Liver (tissue), 9 donors: ENCODE results near the gene PCMTD2. TPM values are rescaled to one million over a fixed set of nuclear protein-coding genes. Genes with fewer than 3 reads are reported as not detected.

Experiments used
- DNase-seq: peaks from one replicate; pipeline ENCODE4 v3.0.0-alpha.2; 2017; ENCODE audit warnings: low spot score
- H3K27ac ChIP-seq, 2 donors: one replicate each; pipeline ENCODE4 v1.7.0; 2013; ENCODE audit warnings: inconsistent platforms in 2 of 2, low read length in 2 of 2, control low read depth in 1 of 2, low read depth in 1 of 2, mild to moderate bottlenecking in 1 of 2
- H3K27me3 ChIP-seq, 4 donors: one replicate each; pipeline versions ENCODE4 v1.6.1 to v1.7.0; 2013; ENCODE audit warnings: low read length in 3 of 4, inconsistent platforms in 1 of 4, mild to moderate bottlenecking in 1 of 4, moderate library complexity in 1 of 4; ENCODE audit not compliant: control insufficient read depth in 4 of 4, insufficient read depth in 4 of 4
- H3K36me3 ChIP-seq, 4 donors: one replicate each; pipeline versions ENCODE4 v1.6.1 to v1.7.0; 2013; ENCODE audit warnings: low read length in 3 of 4, mild to moderate bottlenecking in 3 of 4, low read depth in 1 of 4, moderate library complexity in 1 of 4; ENCODE audit not compliant: control insufficient read depth in 4 of 4, insufficient read depth in 3 of 4
- H3K4me1 ChIP-seq, 4 donors: one replicate each; pipeline versions ENCODE4 v1.6.1 to v1.7.0; 2013; ENCODE audit warnings: low read length in 3 of 4, mild to moderate bottlenecking in 3 of 4, moderate library complexity in 1 of 4; ENCODE audit not compliant: control insufficient read depth in 4 of 4, insufficient read depth in 4 of 4
- H3K4me3 ChIP-seq, 3 donors: one replicate each; pipeline versions ENCODE4 v1.6.1 to v1.7.0; 2013; ENCODE audit warnings: low read length in 3 of 3, control low read depth in 1 of 3, low read depth in 1 of 3, mild to moderate bottlenecking in 1 of 3
- H3K9ac ChIP-seq, 2 donors: one replicate each; pipeline ENCODE4 v1.7.0; 2013; ENCODE audit warnings: low read length in 2 of 2, mild to moderate bottlenecking in 2 of 2, moderate library complexity in 2 of 2, control low read depth in 1 of 2, low read depth in 1 of 2
- H3K9me3 ChIP-seq, 4 donors: one replicate each; pipeline versions ENCODE4 v1.6.1 to v1.7.0; 2013; ENCODE audit warnings: low read length in 3 of 4; ENCODE audit not compliant: control insufficient read depth in 4 of 4
- EGR1 ChIP-seq, 2 donors: IDR thresholded peaks; 2 replicates each; pipeline ENCODE4 v1.6.1; 2016 to 2018; ENCODE audit warnings: antibody characterized with exemption in 2 of 2, low read depth in 2 of 2
- FOXA1 ChIP-seq: IDR thresholded peaks from 2 replicates; pipeline ENCODE4 v1.6.1; 2016; ENCODE audit warnings: antibody characterized with exemption
- FOXA2 ChIP-seq: IDR thresholded peaks from 2 replicates; pipeline ENCODE4 v1.6.1; 2016; ENCODE audit warnings: antibody characterized with exemption
- GABPA ChIP-seq, 2 donors: IDR thresholded peaks in 1 of 2; conservative IDR thresholded peaks in 1 of 2; 2 replicates each; pipeline ENCODE4 v1.6.1; 2016; ENCODE audit warnings: antibody characterized with exemption in 2 of 2, mild to moderate bottlenecking in 1 of 2, moderate library complexity in 1 of 2
- HNF4A ChIP-seq, 2 donors: conservative IDR thresholded peaks; 2 replicates each; pipeline ENCODE4 v1.6.1; 2016; ENCODE audit warnings: antibody characterized with exemption in 2 of 2, mild to moderate bottlenecking in 2 of 2
- HNF4G ChIP-seq: IDR thresholded peaks from 2 replicates; pipeline ENCODE4 v1.6.1; 2016; ENCODE audit warnings: antibody characterized with exemption
- JUND ChIP-seq, 2 donors: IDR thresholded peaks; 2 replicates each; pipeline ENCODE4 v1.6.1; 2016; ENCODE audit warnings: antibody characterized with exemption in 2 of 2
- NR2F2 ChIP-seq: IDR thresholded peaks from 2 replicates; pipeline ENCODE4 v1.6.1; 2016; ENCODE audit warnings: antibody characterized with exemption
- RAD21 ChIP-seq, 2 donors: IDR thresholded peaks; 2 replicates each; pipeline ENCODE4 v1.6.1; 2016; ENCODE audit warnings: antibody characterized with exemption in 2 of 2, mild to moderate bottlenecking in 2 of 2
- SP1 ChIP-seq: IDR thresholded peaks from 2 replicates; pipeline ENCODE4 v1.6.1; 2018; ENCODE audit warnings: antibody characterized with exemption, mild to moderate bottlenecking
- TAF1 ChIP-seq: conservative IDR thresholded peaks from 2 replicates; pipeline ENCODE4 v1.6.1; 2016; ENCODE audit warnings: antibody characterized with exemption, mild to moderate bottlenecking
- YY1 ChIP-seq: IDR thresholded peaks from 2 replicates; pipeline ENCODE4 v1.6.1; 2016; ENCODE audit warnings: antibody characterized with exemption, mild to moderate bottlenecking
- WGBS: extraction: QIAGEN DNeasy Blood & Tissue Kit; methylation state at CpG from one replicate; pipeline ENCODE4 v1.1.7; 2013; 5-methylcytosine and 5-hydroxymethylcytosine counted together
- polyA plus RNA-seq, 2 donors: library from polyadenylated mRNA; stranded (reverse) in 1 of 2; unstranded in 1 of 2; fragments of 200-250 nt in 1 of 2; fragments of >200 nt in 1 of 2; fragmentation: Nextera tagmentation in 1 of 2; extraction: Ambion mirVana in 1 of 2; gene quantifications; one replicate each; pipeline versions ENCODE4 v1.2.1 to v1.2.3, GENCODE V29; 2013 to 2015
- total RNA-seq, 2 donors: library from RNA; depleted of rRNA; stranded (reverse); fragments of >200 nt; gene quantifications; one replicate each; pipeline ENCODE4 v1.2.3, GENCODE V29; 2014
- TF ChIP-seq, protein P1 (sequence below): IDR thresholded peaks from 2 replicates; pipeline ENCODE4 v1.6.1; 2016; ENCODE audit warnings: antibody characterized with exemption, mild to moderate bottlenecking
- TF ChIP-seq, protein P2 (sequence below): IDR thresholded peaks from 2 replicates; pipeline ENCODE4 v1.6.1; 2016; ENCODE audit warnings: antibody characterized with exemption
- TF ChIP-seq, protein P3 (sequence below): IDR thresholded peaks from 2 replicates; pipeline ENCODE4 v1.6.1; 2016; ENCODE audit warnings: antibody characterized with exemption
- TF ChIP-seq, protein P4 (sequence below): IDR thresholded peaks from 2 replicates; pipeline ENCODE4 v1.6.1; 2016; ENCODE audit warnings: antibody characterized with exemption
- donor health status: healthy.
- donor health status: healthy.
- donor health status: healthy.
- donor health status: healthy.
- donor health status: healthy.

PCMTD2 gene
- total and polyA plus RNA-seq, 4 donors: 12.7 to 74.4 (median 25.4) TPM

- peaks cover 9 to 16% (median 12%) of the 10 kb centered on the region in 4 donors for H3K4me1 ChIP-seq
- no peak overlapping the region for H3K27ac ChIP-seq
- H3K9ac ChIP-seq: no peak overlapping the region
- no peak for DNase-seq
- no peak overlapping the region for H3K4me3 ChIP-seq
- WGBS: 83% methylated on average over 8 of the region's 8 CpGs
- no peak for TF ChIP-seq GABPA (IDR thresholded peaks at IDR 0.05 in 1 of 2, conservative IDR thresholded peaks at IDR 0.05 in 1 of 2)
- TF ChIP-seq FOXA2: no peak
- TF ChIP-seq TAF1: no peak
- TF ChIP-seq HNF4G: no peak
- TF ChIP-seq EGR1 (IDR thresholded peaks at IDR 0.05; ENCODE audit: low read depth in 2 of 2): no peak
- TF ChIP-seq NR2F2: no peak
- no peak for TF ChIP-seq RAD21 (IDR thresholded peaks at IDR 0.05)
- no peak for TF ChIP-seq YY1
- TF ChIP-seq, protein P1, sequence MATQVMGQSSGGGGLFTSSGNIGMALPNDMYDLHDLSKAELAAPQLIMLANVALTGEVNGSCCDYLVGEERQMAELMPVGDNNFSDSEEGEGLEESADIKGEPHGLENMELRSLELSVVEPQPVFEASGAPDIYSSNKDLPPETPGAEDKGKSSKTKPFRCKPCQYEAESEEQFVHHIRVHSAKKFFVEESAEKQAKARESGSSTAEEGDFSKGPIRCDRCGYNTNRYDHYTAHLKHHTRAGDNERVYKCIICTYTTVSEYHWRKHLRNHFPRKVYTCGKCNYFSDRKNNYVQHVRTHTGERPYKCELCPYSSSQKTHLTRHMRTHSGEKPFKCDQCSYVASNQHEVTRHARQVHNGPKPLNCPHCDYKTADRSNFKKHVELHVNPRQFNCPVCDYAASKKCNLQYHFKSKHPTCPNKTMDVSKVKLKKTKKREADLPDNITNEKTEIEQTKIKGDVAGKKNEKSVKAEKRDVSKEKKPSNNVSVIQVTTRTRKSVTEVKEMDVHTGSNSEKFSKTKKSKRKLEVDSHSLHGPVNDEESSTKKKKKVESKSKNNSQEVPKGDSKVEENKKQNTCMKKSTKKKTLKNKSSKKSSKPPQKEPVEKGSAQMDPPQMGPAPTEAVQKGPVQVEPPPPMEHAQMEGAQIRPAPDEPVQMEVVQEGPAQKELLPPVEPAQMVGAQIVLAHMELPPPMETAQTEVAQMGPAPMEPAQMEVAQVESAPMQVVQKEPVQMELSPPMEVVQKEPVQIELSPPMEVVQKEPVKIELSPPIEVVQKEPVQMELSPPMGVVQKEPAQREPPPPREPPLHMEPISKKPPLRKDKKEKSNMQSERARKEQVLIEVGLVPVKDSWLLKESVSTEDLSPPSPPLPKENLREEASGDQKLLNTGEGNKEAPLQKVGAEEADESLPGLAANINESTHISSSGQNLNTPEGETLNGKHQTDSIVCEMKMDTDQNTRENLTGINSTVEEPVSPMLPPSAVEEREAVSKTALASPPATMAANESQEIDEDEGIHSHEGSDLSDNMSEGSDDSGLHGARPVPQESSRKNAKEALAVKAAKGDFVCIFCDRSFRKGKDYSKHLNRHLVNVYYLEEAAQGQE: no peak
- no peaks in the 10 kb centered on the region for H3K9me3 ChIP-seq
- no peaks in the 10 kb centered on the region for H3K36me3 ChIP-seq
- H3K27me3 ChIP-seq: no peaks in the 10 kb centered on the region
Measured at GRCh38 chr20:64229507-64230061, 26.0 kb upstream of the PCMTD2 start.

DNA sequence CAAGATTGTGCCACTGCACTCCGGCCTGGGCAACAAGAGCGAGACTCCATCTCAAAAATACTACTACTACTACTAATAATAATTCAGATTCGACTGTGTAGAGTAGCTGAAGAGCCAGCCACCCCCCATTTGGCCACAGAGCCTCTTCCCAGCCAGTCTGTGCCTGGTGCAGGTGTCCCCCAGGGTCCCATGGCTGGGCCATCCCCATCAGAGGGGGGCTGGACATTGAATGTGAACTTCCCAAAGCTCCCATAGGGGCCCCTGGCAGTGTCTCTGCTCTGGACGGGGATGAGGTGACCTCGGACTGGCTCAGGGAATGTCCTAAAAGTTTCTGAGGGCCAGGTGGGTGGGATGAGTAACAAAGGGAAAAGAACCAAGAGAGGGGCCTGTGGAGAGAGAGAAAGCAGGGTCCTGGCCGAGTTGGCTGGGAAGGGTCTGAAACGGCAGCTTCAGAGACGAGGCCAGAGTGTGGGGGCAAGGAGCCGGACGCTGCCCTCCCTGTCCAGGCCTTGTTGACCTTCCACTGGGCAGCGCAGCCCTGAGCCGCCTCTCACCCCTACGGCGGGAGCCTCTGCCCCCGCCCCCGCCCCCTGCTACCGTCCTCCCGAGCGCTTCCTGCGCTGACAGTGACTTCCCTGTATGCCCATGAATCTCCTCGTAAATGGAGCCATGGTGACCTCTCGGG, 24.9 kb upstream of the PCMTD2 start:
- Histone ChIP-seq H3K27ac (no peak overlapping the region), H3K4me1 (peaks cover 9 to 16% (median 14%) of the 10 kb centered on the region in 4 donors), H3K36me3 (no peaks in the 10 kb centered on the region), H3K27me3 (no peaks in the 10 kb centered on the region), H3K9me3 (no peaks in the 10 kb centered on the region), H3K9ac (no peak overlapping the region), H3K4me3 (no peak overlapping the region)
- TF ChIP-seq TAF1 (no peak), GABPA (IDR thresholded peaks at IDR 0.05 in 1 of 2, conservative IDR thresholded peaks at IDR 0.05 in 1 of 2) (no peak), HNF4A (conservative IDR thresholded peaks at IDR 0.05) (no peak), EGR1 (IDR thresholded peaks at IDR 0.05; ENCODE audit: low read depth in 2 of 2) (no peak), JUND (IDR thresholded peaks at IDR 0.05) (no peak), FOXA2 (no peak), HNF4G (no peak), YY1 (no peak), NR2F2 (no peak), SP1 (no peak), FOXA1 (no peak), RAD21 (IDR thresholded peaks at IDR 0.05) (no peak)
- TF ChIP-seq, protein P2, sequence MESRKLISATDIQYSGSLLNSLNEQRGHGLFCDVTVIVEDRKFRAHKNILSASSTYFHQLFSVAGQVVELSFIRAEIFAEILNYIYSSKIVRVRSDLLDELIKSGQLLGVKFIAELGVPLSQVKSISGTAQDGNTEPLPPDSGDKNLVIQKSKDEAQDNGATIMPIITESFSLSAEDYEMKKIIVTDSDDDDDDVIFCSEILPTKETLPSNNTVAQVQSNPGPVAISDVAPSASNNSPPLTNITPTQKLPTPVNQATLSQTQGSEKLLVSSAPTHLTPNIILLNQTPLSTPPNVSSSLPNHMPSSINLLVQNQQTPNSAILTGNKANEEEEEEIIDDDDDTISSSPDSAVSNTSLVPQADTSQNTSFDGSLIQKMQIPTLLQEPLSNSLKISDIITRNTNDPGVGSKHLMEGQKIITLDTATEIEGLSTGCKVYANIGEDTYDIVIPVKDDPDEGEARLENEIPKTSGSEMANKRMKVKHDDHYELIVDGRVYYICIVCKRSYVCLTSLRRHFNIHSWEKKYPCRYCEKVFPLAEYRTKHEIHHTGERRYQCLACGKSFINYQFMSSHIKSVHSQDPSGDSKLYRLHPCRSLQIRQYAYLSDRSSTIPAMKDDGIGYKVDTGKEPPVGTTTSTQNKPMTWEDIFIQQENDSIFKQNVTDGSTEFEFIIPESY: no peak
- TF ChIP-seq, protein P3, sequence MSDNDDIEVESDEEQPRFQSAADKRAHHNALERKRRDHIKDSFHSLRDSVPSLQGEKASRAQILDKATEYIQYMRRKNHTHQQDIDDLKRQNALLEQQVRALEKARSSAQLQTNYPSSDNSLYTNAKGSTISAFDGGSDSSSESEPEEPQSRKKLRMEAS: no peak
- TF ChIP-seq, protein P1: no peak
- TF ChIP-seq, protein P4, sequence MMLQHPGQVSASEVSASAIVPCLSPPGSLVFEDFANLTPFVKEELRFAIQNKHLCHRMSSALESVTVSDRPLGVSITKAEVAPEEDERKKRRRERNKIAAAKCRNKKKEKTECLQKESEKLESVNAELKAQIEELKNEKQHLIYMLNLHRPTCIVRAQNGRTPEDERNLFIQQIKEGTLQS: no peak
- DNase-seq: no peak
- 93% methylated on average over 22 of the region's 22 CpGs for WGBS
